ENCODE results near the gene FDXR.

The FDXR gene

DNA sequence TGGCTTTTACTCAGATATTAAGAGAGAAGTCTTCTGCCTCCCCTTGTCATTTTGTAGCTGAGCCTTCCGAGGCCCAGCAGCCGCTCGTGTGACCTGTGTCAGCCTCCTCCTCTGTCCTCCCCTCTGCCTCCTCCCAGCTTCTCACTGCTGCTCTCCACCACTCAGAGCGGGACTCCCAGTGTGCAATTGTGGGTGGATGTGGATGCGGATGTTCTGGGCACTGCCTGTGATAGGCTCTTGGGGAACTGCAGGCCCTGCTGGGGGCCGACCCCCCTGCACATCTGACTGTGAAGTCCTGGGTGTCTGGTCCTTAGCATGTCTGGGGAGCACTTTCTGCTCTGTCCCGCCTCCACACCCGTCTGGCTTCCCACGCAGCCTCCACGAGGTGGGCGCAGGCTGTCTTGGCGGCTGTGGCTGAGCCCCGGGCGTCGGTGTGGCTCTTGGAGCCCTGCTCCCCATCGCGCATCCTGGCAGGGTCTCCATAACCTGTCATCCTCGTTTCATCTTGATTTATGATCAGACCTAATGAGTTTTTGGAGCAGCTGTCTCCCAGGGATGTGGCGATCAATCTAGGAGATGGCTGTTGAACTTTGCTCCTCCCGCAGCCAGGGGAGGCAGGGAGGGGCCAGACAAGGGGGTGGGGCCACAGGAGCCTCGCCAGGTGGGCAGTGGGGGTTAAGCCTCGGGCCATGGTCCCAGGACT, 41.2 kb downstream of the FDXR start:
- Histone ChIP-seq H3K9me3 (ENCODE audit: insufficient read depth, low read depth, low read length) (no peaks in the 10 kb centered on the region), H3K79me1 (ENCODE audit: low read length) (no peaks in the 10 kb centered on the region), H3K4ac (ENCODE audit: low read depth, low read length) (no peak overlapping the region), H3K18ac (ENCODE audit: low read length) (no peak overlapping the region), H3K23ac (ENCODE audit: low read length) (no peak overlapping the region), H3K27me3 (ENCODE audit: insufficient read depth, low read length) (no peaks in the 10 kb centered on the region), H3K36me3 (ENCODE audit: control insufficient read depth in 1 of 2, insufficient read depth in 2 of 2, low read length in 2 of 2) (peaks cover 14 to 16% of the 10 kb centered on the region in 2 experiments), H3K4me3 (ENCODE audit: low read depth, low read length) (no peak overlapping the region), H4K91ac (ENCODE audit: low read depth, low read length) (no peak overlapping the region), H3K14ac (ENCODE audit: low read length) (no peak overlapping the region), H4K8ac (ENCODE audit: low read depth, low read length) (no peak overlapping the region), H3K4me2 (ENCODE audit: low read length) (no peak overlapping the region), H3K79me2 (ENCODE audit: control insufficient read depth, insufficient read depth, low read length, poor library complexity) (no peaks in the 10 kb centered on the region), H2AFZ (ENCODE audit: insufficient read depth, low read length, poor library complexity) (no peak overlapping the region), H2BK5ac (ENCODE audit: low read depth, low read length, poor library complexity) (no peak overlapping the region), H4K12ac (ENCODE audit: low read depth, low read length) (no peak overlapping the region), H2AK5ac (ENCODE audit: low read length) (no peak overlapping the region), H2BK12ac (ENCODE audit: low read length) (no peak overlapping the region), H3K27ac (ENCODE audit: low read depth, low read length) (no peak overlapping the region), H2BK120ac (ENCODE audit: insufficient read depth, low read length, poor library complexity) (no peak overlapping the region), H3K9ac (ENCODE audit: low read length) (no peak overlapping the region), H3K4me1 (ENCODE audit: control insufficient read depth in 1 of 2, insufficient read depth in 2 of 2, low read length in 2 of 2) (peaks cover 4 to 6% of the 10 kb centered on the region in 2 experiments)
- DNase-seq: no peak
- WGBS (ENCODE audit: extremely low coverage, insufficient coverage, insufficient read length): no CpG with 5 or more reads among the region's 22 CpGs

DNA sequence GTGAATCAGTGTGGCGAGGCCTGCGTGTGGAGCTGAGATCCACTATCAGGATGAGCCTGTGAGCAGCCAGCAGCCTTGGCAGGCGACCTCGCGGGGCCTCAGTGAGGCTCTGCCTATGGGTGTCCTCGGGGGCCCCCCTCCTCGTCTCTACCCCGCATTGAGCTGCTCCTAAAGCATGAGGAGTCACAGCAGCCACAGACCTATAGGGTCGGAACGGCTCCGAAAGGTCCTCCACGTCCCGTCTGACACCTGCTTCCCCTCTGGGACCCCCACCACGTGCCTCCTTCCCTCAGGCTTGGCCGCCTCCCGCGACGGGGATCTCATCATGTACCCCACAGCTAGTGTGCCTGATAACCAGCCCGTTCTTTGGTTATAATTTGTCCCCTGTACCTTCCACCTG, 41.9 kb downstream of the FDXR start:
- no peak overlapping the region for H2AFZ ChIP-seq (ENCODE audit: insufficient read depth, low read length, poor library complexity)
- H3K9me3 ChIP-seq (ENCODE audit: insufficient read depth, low read depth, low read length): no peaks in the 10 kb centered on the region
- WGBS (ENCODE audit: extremely low coverage, insufficient coverage, insufficient read length): no CpG with 5 or more reads among the region's 19 CpGs
- no peak overlapping the region for H4K12ac ChIP-seq (ENCODE audit: low read depth, low read length)
- H3K27me3 ChIP-seq (ENCODE audit: insufficient read depth, low read length): no peaks in the 10 kb centered on the region
- H3K14ac ChIP-seq (ENCODE audit: low read length): no peak overlapping the region
- H3K79me2 ChIP-seq (ENCODE audit: control insufficient read depth, insufficient read depth, low read length, poor library complexity): no peaks in the 10 kb centered on the region
- no peak overlapping the region for H3K4me2 ChIP-seq (ENCODE audit: low read length)
- H3K18ac ChIP-seq (ENCODE audit: low read length): no peak overlapping the region
- no peak overlapping the region for H3K4ac ChIP-seq (ENCODE audit: low read depth, low read length)
- H3K23ac ChIP-seq (ENCODE audit: low read length): no peak overlapping the region
- no peak overlapping the region for H2BK120ac ChIP-seq (ENCODE audit: insufficient read depth, low read length, poor library complexity)
- H3K4me3 ChIP-seq (ENCODE audit: low read depth, low read length): no peak overlapping the region
- H2BK12ac ChIP-seq (ENCODE audit: low read length): no peak overlapping the region
- no peak overlapping the region for H4K91ac ChIP-seq (ENCODE audit: low read depth, low read length)
- no peak overlapping the region for H4K8ac ChIP-seq (ENCODE audit: low read depth, low read length)
- H3K36me3 ChIP-seq (ENCODE audit: control insufficient read depth in 1 of 2, insufficient read depth in 2 of 2, low read length in 2 of 2): peaks cover 11 to 14% of the 10 kb centered on the region in 2 experiments
- no peak overlapping the region for H3K9ac ChIP-seq (ENCODE audit: low read length)
- DNase-seq: no peak
- H2AK5ac ChIP-seq (ENCODE audit: low read length): no peak overlapping the region
- H3K79me1 ChIP-seq (ENCODE audit: low read length): no peaks in the 10 kb centered on the region
- H3K4me1 ChIP-seq (ENCODE audit: control insufficient read depth in 1 of 2, insufficient read depth in 2 of 2, low read length in 2 of 2): peaks cover 4 to 6% of the 10 kb centered on the region in 2 experiments
- no peak overlapping the region for H2BK5ac ChIP-seq (ENCODE audit: low read depth, low read length, poor library complexity)
- no peak overlapping the region for H3K27ac ChIP-seq (ENCODE audit: low read depth, low read length)

DNA sequence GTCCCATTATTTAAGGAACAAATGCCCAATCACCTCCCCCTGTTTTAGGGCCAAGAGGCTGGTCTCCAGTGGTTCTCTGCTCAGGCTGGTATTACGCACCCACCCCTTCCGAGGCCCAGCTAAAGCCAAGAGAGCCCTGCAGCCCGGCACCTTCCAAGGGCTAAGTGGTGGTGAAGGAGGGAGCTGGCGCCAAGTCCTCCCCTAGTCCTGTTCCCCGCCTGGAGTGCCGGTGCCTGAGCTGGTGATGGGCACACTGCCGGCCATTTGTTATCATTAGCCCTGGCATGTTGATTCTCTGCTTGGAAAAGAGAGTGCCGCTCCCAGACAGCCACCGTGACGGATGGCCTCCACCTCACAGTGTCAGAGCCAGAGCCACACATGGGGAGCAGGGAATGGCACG, 45.0 kb downstream of the FDXR start:
- Histone ChIP-seq H3K14ac (ENCODE audit: low read length) (no peak overlapping the region), H3K79me2 (ENCODE audit: control insufficient read depth, insufficient read depth, low read length, poor library complexity) (no peaks in the 10 kb centered on the region), H4K8ac (ENCODE audit: low read depth, low read length) (no peak overlapping the region), H4K91ac (ENCODE audit: low read depth, low read length) (no peak overlapping the region), H3K9me3 (ENCODE audit: insufficient read depth, low read depth, low read length) (peaks cover 2% of the 10 kb centered on the region), H2AK5ac (ENCODE audit: low read length) (no peak overlapping the region), H3K36me3 (ENCODE audit: control insufficient read depth in 1 of 2, insufficient read depth in 2 of 2, low read length in 2 of 2) (peaks cover 20% of the 10 kb centered on the region in 2 experiments), H4K12ac (ENCODE audit: low read depth, low read length) (no peak overlapping the region), H3K18ac (ENCODE audit: low read length) (no peak overlapping the region), H3K79me1 (ENCODE audit: low read length) (no peaks in the 10 kb centered on the region), H3K23ac (ENCODE audit: low read length) (no peak overlapping the region), H3K27me3 (ENCODE audit: insufficient read depth, low read length) (no peaks in the 10 kb centered on the region), H3K4ac (ENCODE audit: low read depth, low read length) (no peak overlapping the region), H3K4me1 (ENCODE audit: control insufficient read depth in 1 of 2, insufficient read depth in 2 of 2, low read length in 2 of 2) (peaks cover 4 to 6% of the 10 kb centered on the region in 2 experiments), H2AFZ (ENCODE audit: insufficient read depth, low read length, poor library complexity) (no peak overlapping the region), H2BK12ac (ENCODE audit: low read length) (no peak overlapping the region), H2BK120ac (ENCODE audit: insufficient read depth, low read length, poor library complexity) (no peak overlapping the region), H3K4me3 (ENCODE audit: low read depth, low read length) (no peak overlapping the region), H3K4me2 (ENCODE audit: low read length) (no peak overlapping the region), H2BK5ac (ENCODE audit: low read depth, low read length, poor library complexity) (no peak overlapping the region), H3K9ac (ENCODE audit: low read length) (no peak overlapping the region), H3K27ac (ENCODE audit: low read depth, low read length) (no peak overlapping the region)
- WGBS (ENCODE audit: extremely low coverage, insufficient coverage, insufficient read length): no CpG with 5 or more reads among the region's 11 CpGs
- DNase-seq: no peak

DNA sequence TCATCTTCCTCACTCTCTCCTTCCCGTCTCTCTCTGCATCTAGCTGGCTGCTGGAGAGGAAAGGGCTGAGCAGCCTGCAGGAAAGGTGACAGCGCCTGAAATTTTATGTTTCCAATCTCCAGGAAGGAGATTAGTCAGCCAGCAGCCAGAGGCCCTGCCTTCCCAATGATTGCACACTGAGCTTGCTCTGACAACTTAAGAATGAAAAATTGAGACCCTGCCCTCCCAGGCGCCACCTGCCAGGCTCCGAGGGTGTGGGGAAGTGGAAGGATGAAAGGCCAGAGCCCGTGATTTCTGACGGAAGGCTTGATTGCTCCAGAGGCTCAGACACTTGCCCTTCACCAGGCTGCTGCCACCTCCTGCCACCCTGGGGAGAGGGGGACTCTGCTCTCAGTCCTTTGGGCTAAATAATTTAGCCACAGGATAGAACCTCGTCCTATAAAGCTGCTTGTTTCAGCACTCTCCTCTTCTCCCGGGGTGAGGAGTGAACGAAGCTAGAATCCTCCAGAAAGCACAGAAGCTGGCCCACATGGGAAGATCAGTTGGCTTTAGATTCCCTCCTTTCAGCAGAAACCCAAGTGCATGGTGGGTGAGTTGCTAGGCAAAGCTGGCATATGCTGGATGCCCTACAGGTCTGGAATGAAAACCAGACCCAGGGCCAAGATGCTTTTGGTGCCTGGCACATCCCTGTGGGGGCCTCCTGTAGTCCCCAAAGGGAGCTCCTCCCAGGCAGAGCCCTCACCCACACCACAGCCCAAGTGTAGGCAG, 46.7 kb downstream of the FDXR start:
- Histone ChIP-seq H2AFZ (ENCODE audit: insufficient read depth, low read length, poor library complexity) (no peak overlapping the region), H4K91ac (ENCODE audit: low read depth, low read length) (no peak overlapping the region), H4K12ac (ENCODE audit: low read depth, low read length) (no peak overlapping the region), H2BK120ac (ENCODE audit: insufficient read depth, low read length, poor library complexity) (no peak overlapping the region), H2BK5ac (ENCODE audit: low read depth, low read length, poor library complexity) (no peak overlapping the region), H2BK12ac (ENCODE audit: low read length) (no peak overlapping the region), H3K4me2 (ENCODE audit: low read length) (no peak overlapping the region), H3K27me3 (ENCODE audit: insufficient read depth, low read length) (no peaks in the 10 kb centered on the region), H3K9ac (ENCODE audit: low read length) (no peak overlapping the region), H3K27ac (ENCODE audit: low read depth, low read length) (no peak overlapping the region), H2AK5ac (ENCODE audit: low read length) (no peak overlapping the region), H3K4me1 (ENCODE audit: control insufficient read depth in 1 of 2, insufficient read depth in 2 of 2, low read length in 2 of 2) (peaks cover 4 to 6% of the 10 kb centered on the region in 2 experiments), H3K23ac (ENCODE audit: low read length) (no peak overlapping the region), H3K4ac (ENCODE audit: low read depth, low read length) (no peak overlapping the region), H3K18ac (ENCODE audit: low read length) (no peak overlapping the region), H4K8ac (ENCODE audit: low read depth, low read length) (no peak overlapping the region), H3K9me3 (ENCODE audit: insufficient read depth, low read depth, low read length) (peaks cover 2% of the 10 kb centered on the region), H3K14ac (ENCODE audit: low read length) (no peak overlapping the region), H3K79me1 (ENCODE audit: low read length) (no peaks in the 10 kb centered on the region), H3K79me2 (ENCODE audit: control insufficient read depth, insufficient read depth, low read length, poor library complexity) (no peaks in the 10 kb centered on the region), H3K4me3 (ENCODE audit: low read depth, low read length) (no peak overlapping the region), H3K36me3 (ENCODE audit: control insufficient read depth in 1 of 2, insufficient read depth in 2 of 2, low read length in 2 of 2) (peaks cover 20 to 25% of the 10 kb centered on the region in 2 experiments)
- WGBS (ENCODE audit: extremely low coverage, insufficient coverage, insufficient read length): no CpG with 5 or more reads among the region's 9 CpGs
- DNase-seq: no peak

Data from trophoblast cell (in vitro differentiated cells and primary cell).